Endometrium (tissue), 2 donors: ENCODE data around the gene ACP3.

Experiments used
- FAIRE-seq: peaks from 2 replicates; lab custom pipeline; 2012; peaks lifted over from hg19 to GRCh38; lab: Jason Lieb, UNC
- donor health status: control.
- donor health status: control.

The ACP3 gene

GRCh38 chr3:132315851-132316250, 1.4 kb upstream of the ACP3 start:
- no peak for FAIRE-seq

DNA sequence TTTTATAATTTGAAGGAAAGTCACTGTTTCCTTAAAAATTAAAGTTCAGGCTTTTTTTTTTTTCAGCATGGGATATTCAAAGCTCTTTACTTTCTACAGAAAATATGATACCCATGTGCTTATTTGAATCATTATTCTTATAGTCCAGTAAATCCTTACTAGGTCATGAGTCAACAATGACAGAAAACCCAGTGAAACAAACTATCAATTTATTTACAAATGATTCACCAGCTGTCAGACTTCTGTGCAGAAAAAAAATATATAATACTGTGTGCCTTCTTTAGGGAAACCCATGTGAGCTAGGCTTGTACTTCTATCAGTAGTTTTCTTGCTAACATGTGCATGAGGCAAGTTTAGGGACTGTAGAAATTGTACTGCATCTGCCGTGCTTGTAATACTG, 1.2 kb downstream of the ACP3 start:
- no peak for FAIRE-seq

DNA sequence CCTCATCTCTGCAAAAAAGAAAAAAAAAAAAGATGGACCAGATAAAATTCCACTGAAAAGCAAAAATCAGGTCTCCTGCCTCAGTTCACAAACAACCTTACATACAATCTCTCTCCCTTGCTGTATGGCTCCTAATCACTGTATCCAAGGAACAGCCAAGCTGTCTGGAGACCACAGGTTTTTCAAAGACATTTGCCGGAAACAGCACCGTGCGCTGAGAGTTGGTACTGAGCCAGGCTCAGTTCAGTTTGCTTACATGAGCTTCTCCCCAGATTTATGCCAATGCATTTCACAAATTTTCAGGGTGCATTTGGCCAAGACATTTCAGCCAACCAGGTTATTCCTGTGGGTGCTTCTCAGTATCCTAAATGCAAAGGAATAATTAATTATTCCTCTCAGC, 4.1 kb downstream of the ACP3 start:
- no peak for FAIRE-seq

GRCh38 chr3:132325103-132325606, 7.9 kb downstream of the ACP3 start:
- no peak for FAIRE-seq

DNA sequence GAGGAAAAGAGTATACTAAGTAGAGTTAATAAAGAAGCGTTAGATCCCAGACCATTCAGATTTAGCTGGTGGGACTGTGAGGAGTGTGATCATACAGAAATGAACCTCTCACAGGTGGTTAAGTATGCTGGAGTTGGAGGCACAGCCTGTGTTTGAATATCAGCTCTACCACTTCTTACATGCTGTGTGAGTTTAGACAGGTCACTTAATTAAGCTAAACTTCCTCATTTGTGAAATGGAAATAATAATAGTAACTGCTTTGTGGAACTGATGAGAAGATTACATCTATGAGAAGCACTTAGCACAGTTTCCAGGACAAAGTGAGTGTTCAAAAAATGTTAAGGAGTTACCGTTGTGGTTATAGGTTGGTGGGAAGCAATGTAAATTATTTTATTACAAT, 8.4 kb downstream of the ACP3 start:
- FAIRE-seq = no peak

GRCh38 chr3:132326251-132326650, 9.0 kb downstream of the ACP3 start:
- no peak for FAIRE-seq

GRCh38 chr3:132332082-132332481, 14.9 kb downstream of the ACP3 start:
- FAIRE-seq = no peak

- FAIRE-seq = no peak
Observed at GRCh38 chr3:132332508-132332907, 15.3 kb downstream of the ACP3 start.

DNA sequence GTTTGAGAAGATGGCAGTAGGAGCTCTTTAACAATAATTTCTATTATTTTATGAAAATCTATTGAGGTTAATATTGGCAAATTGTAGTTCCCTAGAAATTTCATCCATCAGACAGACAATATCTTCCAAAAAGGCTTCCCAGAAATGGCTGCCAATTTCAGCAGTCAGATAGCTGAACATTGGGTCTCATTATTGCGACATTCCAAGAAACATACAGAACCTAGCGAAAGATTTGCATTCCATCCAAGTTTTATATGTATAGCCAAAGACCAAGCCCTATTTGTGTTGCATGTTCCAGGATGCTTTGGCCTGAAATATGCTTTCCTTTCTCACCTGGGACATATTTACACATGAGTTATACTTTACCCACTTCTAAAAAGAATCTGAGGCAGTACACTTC, 24.5 kb downstream of the ACP3 start:
- FAIRE-seq = no peak

DNA sequence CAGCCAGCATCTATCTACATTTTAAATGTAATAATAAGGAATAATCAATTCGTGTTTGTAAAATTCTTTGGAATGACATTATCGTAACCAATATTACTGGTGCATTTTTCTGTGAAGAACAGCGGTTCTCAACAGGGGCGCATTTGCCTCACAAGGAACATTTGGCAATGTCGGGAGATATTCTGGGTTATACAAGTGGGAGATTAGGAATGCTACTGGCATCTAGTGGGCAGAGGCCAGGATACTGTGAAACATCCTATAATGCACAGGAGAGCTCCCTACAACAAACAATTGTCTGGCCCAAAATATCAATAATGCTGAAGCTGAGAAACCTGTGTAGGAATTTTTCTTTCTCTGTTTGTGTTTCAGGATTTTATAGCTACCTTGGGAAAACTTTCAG, 25.0 kb downstream of the ACP3 start:
- FAIRE-seq = no peak

GRCh38 chr3:132342610-132343009, 25.4 kb downstream of the ACP3 start:
- FAIRE-seq = no peak

GRCh38 chr3:132343018-132343612, 25.9 kb downstream of the ACP3 start:
- peak; percentile 67 for FAIRE-seq

DNA sequence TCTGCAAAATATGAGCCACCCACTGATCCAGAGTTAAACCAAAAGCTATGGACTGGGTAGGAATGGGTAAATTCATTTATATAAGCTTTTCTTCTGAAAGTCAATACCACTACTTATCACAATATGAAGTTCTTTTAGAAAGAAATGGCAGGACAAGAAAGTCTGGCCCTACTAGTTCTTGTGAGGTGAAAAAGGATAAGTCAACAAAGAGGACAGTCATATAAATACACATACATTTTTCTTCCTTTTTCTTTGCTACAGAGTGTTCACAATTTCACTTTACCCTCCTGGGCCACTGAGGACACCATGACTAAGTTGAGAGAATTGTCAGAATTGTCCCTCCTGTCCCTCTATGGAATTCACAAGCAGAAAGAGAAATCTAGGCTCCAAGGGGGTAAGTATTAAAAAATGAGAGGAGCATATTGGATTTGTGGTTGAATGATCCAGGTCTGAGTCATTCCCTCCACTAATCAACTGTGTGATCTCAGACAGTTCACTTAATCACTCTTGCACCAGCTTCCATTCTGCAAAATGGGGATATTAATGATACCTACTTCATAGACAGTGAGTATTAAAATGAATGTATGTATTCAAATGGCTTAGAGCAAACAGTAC, 27.6 kb downstream of the ACP3 start:
- no peak for FAIRE-seq

GRCh38 chr3:132346841-132347736, 29.9 kb downstream of the ACP3 start:
- FAIRE-seq = peak; percentile 43

DNA sequence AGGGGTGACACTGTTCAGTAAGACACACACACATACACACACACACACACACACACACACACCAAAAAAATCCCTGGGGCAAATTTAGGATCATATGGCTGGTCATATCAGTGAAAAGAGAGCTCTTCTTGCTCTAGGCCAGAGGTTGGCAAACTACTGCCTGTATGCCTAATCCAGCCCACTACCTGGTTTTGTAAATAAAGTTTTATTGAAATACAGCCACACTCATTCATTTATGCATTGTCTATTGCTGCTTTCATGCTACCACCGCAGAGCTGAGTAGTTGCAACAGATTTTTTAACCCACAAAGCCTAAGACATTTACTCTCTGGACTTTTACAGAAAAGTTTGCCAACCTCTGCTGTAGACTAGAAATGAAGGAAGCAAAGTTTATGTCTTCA, 30.6 kb downstream of the ACP3 start:
- FAIRE-seq = no peak

DNA sequence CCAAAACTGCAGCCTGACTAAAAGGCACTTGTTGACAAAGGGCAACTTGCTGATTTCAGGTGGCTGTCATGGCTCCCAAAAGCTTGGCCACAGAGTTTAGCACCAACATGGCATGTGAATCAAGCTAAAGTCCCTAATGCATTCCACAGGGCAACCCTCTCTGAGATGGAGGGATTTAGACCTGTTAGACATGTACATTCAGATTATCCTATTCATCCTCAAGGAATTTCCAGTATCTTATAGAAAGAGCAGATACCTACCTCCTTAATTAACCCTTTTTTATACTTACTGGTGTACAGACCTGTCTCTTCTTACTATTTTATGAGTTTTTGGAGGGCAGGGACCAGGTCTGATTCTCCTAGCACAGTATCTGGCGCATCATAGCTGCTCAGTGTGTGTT, 31.3 kb downstream of the ACP3 start:
- FAIRE-seq = no peak

DNA sequence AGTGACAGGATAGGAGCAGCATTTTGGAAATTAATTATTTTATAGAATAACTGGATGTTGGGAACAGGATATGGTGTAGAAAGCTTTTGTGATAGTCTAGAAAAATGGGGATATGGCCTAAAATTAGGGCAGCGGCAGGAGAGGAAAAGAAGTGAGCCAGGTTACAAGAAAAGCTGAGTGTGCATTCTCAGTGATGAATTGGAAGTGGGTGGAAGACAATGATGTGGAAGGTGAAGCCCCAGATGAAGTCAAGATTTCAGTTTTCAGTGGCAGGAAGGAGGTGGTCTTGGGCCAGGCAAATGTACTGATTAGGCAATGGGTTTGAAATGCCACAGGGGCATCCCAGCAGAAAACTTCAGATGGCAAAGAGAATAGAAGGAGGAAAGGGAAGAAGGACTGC, 33.6 kb downstream of the ACP3 start:
- FAIRE-seq = no peak

DNA sequence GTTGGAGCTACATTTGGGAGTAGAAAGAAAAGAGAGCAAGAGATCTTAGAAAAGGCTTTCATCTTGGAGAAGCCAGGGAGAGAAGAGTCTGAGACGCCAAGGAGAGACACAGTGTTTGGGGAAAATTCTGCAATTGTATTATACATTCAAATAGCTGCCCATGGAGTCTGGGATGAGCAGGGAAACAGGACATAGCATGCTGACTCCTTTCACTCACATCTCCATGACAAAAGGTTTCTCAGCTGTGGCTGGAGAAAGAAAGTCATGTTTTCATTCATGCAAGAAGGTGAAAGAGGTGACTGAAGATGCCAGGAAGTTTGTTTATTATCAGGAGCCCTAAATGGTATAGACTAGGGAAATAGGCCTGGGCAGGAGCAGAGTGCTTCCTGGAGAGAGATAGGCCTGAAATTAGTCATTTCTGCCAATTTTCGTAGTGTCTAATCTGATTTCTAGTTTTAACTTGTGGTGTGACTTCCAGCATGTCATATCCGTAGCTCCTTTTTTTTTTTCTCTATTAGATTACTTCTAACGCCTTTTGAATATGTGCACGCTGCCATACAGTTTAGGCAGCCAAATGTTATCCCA, 34.1 kb downstream of the ACP3 start:
- FAIRE-seq = no peak

GRCh38 chr3:132352556-132353143, 35.4 kb downstream of the ACP3 start:
- FAIRE-seq = peak; percentile 91

DNA sequence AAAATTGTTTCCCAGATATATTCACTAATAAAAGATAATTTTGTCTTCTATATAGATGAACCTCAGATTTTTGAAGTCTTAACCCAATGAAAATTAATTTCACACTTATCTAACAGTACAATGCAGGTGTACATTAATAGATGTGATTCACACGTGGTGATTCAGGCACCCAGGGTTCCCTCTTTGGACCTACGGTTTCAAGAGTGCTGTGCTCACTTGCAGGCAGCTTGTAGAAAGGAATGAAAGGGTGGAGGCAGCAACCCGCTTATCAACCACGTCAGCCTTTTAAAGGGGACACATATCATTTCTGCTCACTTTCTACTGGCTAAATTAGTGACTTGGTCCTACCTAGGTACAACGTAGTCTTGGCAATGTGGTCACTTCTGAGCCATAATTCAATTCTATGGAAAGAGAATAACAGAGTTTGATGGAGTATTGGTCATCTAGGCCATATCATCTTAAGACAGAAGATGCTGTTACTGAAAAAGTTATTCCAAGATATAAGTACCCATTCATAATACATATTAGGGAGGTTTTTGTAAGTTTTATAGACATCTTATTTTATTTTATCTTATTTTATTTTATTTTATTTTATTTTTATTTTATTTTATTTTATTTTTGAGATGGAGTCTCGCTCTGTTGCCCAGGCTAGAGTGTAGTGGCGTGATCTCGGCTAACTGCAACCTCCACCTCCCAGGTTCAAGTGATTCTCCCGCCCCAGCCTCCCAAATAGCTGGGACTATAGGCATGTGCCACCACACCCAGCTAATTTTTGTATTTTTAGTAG, 37.9 kb downstream of the ACP3 start:
- FAIRE-seq = no peak

- FAIRE-seq = no peak
Observed at GRCh38 chr3:132356568-132356967, 39.4 kb downstream of the ACP3 start.

DNA sequence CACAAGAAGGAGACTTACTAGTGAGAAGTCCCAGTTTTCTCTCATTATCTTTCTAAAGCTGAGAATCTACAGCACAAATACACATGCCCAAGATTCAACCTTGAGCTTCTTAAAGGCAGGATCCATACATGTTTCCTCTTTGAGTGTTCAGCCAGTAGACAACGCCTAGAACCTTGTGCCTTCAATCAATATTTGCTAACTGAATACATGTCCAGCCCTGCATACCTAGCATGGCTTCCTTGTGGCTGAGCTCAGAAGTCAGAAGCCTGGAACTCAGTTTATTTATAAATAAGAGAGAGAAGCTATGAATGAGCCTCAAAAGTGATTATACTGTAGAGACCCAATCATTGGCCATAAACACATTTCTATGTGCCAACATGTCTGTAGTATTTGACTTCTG, 43.5 kb downstream of the ACP3 start:
- no peak for FAIRE-seq
